ENCODE data around the gene CLTB. TPM values are rescaled to one million over a fixed set of nuclear protein-coding genes. Genes with fewer than 3 reads are reported as not detected.
"Not testable (repeated sequence)": the region's sequence is repeated elsewhere in the genome, so short reads cannot be mapped to it uniquely, and the experiment has no call there.

Gene CLTB
- total and polyA plus RNA-seq, 10 donors, result 51.9 to 98.4 (median 63.9) TPM

DNA sequence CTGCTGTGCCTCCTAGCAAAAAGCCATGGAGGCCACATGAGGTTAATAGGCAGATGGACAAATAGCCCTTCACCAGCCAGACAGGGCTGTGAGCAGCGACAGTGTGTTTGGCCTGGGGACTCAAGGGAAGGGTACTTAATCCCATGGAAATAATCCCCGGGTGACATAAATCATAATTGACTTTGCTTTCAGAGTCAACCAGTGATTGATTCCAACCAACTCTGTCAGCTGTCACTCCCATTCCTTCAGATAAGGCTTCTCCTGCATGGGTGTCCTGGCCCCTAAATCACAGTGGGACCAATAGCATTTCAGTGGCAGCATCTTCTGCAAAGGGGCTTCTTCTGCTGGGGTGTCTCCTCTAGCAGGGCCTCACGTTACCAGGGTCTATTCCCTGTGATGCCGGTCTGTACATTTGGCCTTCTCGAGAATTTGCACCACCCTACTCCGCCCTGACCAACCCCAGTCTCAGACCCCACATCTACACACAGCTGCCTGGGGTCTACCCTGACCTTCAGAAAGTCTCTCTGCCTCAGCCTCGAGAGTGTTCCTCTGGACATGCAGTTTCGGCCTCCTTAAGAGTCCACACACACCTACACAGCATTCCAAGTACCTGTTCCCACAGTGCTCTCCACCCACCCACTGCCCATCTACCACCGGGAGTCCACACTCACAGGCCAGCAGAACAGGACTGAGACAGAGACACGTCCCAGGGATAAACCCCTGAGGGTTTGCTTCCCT lies 3.7 kb downstream of the CLTB start:
- TF ChIP-seq, protein P1, sequence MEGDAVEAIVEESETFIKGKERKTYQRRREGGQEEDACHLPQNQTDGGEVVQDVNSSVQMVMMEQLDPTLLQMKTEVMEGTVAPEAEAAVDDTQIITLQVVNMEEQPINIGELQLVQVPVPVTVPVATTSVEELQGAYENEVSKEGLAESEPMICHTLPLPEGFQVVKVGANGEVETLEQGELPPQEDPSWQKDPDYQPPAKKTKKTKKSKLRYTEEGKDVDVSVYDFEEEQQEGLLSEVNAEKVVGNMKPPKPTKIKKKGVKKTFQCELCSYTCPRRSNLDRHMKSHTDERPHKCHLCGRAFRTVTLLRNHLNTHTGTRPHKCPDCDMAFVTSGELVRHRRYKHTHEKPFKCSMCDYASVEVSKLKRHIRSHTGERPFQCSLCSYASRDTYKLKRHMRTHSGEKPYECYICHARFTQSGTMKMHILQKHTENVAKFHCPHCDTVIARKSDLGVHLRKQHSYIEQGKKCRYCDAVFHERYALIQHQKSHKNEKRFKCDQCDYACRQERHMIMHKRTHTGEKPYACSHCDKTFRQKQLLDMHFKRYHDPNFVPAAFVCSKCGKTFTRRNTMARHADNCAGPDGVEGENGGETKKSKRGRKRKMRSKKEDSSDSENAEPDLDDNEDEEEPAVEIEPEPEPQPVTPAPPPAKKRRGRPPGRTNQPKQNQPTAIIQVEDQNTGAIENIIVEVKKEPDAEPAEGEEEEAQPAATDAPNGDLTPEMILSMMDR (IDR thresholded peaks at IDR 0.05 in 8 of 11, conservative IDR thresholded peaks at IDR 0.05 in 3 of 11), result no peak
- TF ChIP-seq POLR2A (IDR thresholded peaks at IDR 0.05) (no peak), POLR2AphosphoS5 (IDR thresholded peaks at IDR 0.05) (no peak)
- Histone ChIP-seq H3K4me3 (no peak overlapping the region), H3K4me1 (peaks cover 14 to 67% (median 43%) of the 10 kb centered on the region in 6 donors), H3K27ac (no peak overlapping the region), H3K36me3 (peaks cover 0 to 33% (median 17%) of the 10 kb centered on the region in 6 donors), H3K9me3 (no peaks in the 10 kb centered on the region), H3K27me3 (replicated peaks in 1 of 7) (no peaks in the 10 kb centered on the region)
- 85 to 98% (median 88%) methylated on average over 10 of the region's 10 CpGs for WGBS, 5 donors
- no peak for DNase-seq
- intact Hi-C loops (cut with DNase I; ENCODE audit: low total_unique reads), result no loop called here

DNA sequence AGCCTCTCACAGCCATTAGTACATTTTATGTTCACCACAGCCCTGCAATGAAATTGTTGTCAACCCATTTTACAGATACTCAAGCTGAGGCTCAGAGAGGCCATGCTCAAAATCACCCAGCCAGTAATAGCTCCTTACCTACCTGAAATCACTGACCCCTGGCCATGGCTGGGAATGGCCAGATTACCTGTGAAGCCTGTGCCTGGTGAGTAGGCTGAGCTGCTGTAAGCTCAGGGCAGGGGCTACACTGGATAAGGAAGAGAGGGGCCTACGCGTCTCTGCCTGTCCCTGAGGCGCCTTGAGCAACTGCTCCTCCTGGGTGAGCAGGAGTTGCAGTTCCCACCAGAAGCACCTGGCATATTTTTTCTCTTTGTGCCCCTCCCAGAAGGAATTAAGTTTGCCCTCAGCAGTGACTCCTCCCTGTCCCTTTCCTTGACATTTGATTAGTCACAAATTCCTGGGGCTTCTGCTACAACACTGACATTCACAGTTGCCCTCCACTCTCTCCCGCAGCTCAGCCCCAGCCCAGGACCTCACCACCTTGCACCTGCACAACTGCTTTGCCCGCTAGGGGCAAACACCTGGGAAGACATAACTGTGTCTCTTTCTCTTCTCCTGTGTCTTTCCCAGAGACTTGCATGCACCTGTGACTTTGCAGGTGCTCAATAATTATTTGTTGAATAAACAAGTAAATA lies 5.7 kb downstream of the CLTB start:
- H3K4me3 ChIP-seq, result no peak overlapping the region
- no peak overlapping the region for H3K27ac ChIP-seq
- intact Hi-C loops (cut with DNase I; ENCODE audit: low total_unique reads), result no loop called here
- H3K27me3 ChIP-seq (replicated peaks in 1 of 7), result no peaks in the 10 kb centered on the region
- TF ChIP-seq POLR2A (IDR thresholded peaks at IDR 0.05) (no peak), POLR2AphosphoS5 (IDR thresholded peaks at IDR 0.05) (no peak)
- TF ChIP-seq, protein P1 (IDR thresholded peaks at IDR 0.05 in 8 of 11, conservative IDR thresholded peaks at IDR 0.05 in 3 of 11), result no peak
- WGBS, 5 donors, result 88 to 94% (median 93%) methylated on average over 3 to 5 of the region's 5 CpGs
- peaks cover 0 to 53% (median 36%) of the 10 kb centered on the region in 6 donors for H3K36me3 ChIP-seq
- H3K9me3 ChIP-seq, result no peaks in the 10 kb centered on the region
- DNase-seq, result no peak
- H3K4me1 ChIP-seq, result peaks cover 8 to 49% (median 29%) of the 10 kb centered on the region in 6 donors

DNA sequence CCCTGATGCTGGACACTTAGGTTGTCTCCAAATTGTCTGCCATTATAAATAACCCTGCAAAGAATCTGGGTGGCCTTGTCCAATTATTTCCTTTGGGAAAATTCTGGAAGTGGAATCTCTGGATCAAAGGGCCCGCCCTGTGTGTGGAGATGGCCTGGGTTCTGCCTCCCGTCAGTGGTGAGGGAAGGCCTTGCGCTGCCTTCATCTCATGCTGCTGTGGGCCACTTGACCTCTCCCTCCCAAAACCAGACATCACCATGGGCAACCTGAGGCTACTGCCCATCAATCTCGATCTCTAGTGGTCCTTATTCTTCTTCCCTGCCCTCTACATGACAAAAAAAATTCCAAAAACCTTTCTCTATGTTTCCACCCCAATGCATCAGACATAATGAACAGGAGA lies 6.6 kb downstream of the CLTB start:
- H3K9me3 ChIP-seq, result no peaks in the 10 kb centered on the region
- H3K27me3 ChIP-seq (replicated peaks in 1 of 7), result no peaks in the 10 kb centered on the region
- H3K4me3 ChIP-seq, result no peak overlapping the region
- intact Hi-C loops (cut with DNase I; ENCODE audit: low total_unique reads), result no loop called here
- peaks cover 2 to 41% (median 20%) of the 10 kb centered on the region in 6 donors for H3K4me1 ChIP-seq
- no peak overlapping the region for H3K27ac ChIP-seq
- TF ChIP-seq POLR2AphosphoS5 (IDR thresholded peaks at IDR 0.05), result no peak
- no peak for TF ChIP-seq POLR2A (IDR thresholded peaks at IDR 0.05)
- TF ChIP-seq, protein P1 (IDR thresholded peaks at IDR 0.05 in 8 of 11, conservative IDR thresholded peaks at IDR 0.05 in 3 of 11), result no peak
- 87 to 99% (median 90%) methylated on average over 4 of the region's 4 CpGs for WGBS, 5 donors
- H3K36me3 ChIP-seq, result peaks cover 0 to 62% (median 38%) of the 10 kb centered on the region in 6 donors
- no peak for DNase-seq

DNA sequence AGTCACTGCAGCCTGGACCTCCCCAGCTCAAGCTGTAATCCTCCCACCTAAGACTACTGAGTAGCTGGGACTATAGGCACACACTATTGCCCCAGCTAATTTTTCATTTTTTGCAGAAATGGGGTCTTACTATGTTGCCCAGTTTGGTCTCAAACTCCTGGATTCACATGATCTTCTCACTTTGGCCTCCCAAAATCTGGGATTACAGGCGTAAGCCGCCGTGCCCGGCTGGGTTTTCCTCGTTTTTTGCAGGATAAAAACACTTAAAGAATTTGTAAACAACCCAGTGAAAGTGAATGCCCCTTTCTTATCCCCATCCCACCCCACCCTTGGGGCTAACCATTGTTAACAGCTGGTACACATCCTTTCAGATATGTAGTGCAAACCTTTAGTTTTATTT lies 7.7 kb downstream of the CLTB start:
- Histone ChIP-seq H3K36me3 (peaks cover 0 to 74% (median 42%) of the 10 kb centered on the region in 6 donors), H3K4me1 (peaks cover 0 to 29% (median 8%) of the 10 kb centered on the region in 6 donors), H3K9me3 (no peaks in the 10 kb centered on the region), H3K27ac (no peak overlapping the region), H3K27me3 (replicated peaks in 1 of 7) (no peaks in the 10 kb centered on the region), H3K4me3 (no peak overlapping the region)
- TF ChIP-seq, protein P1 (IDR thresholded peaks at IDR 0.05 in 8 of 11, conservative IDR thresholded peaks at IDR 0.05 in 3 of 11), result no peak
- no peak for TF ChIP-seq POLR2A (IDR thresholded peaks at IDR 0.05)
- 82 to 96% (median 94%) methylated on average over 5 of the region's 5 CpGs for WGBS, 5 donors
- no peak for DNase-seq
- intact Hi-C loops (cut with DNase I; ENCODE audit: low total_unique reads), result no loop called here

DNA sequence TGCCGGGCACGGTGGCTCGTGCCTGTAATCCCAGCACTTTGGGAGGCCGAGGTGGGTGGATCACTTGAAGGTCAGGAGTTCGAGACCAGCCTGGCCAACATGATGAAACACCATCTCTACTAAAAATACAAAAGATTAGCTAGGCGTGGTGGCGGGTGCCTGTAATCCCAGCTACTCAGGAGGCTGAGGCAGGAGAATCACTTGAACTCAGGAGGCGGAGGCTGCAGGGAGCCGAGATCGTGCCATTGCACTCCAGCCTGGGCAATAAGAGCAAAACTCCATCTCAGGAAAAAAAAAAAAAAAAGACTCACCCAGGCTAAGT lies 8.1 kb downstream of the CLTB start:
- peaks cover 0 to 25% (median 5%) of the 10 kb centered on the region in 6 donors for H3K4me1 ChIP-seq
- H3K27ac ChIP-seq; H3K4me3 ChIP-seq; intact Hi-C loops (cut with DNase I; ENCODE audit: low total_unique reads); H3K27me3 ChIP-seq (replicated peaks in 1 of 7); H3K9me3 ChIP-seq: not testable (repeated sequence)
- 93 to 96% (median 96%) methylated on average over 10 of the region's 10 CpGs for WGBS, 5 donors
- peaks cover 0 to 77% (median 42%) of the 10 kb centered on the region in 6 donors for H3K36me3 ChIP-seq
- peak; percentile 15 for DNase-seq
